22Rv1 (cell line): Measurements from ENCODE around the gene TSHZ1.

ENCODE experiments used
- H3K27ac ChIP-seq: fragments of 450-650 bp; 2 replicates; pipeline ENCODE4 v1.5.1; 2017
- ZFX ChIP-seq: fragments of 450-650 bp; IDR thresholded peaks from 2 replicates; pipeline ENCODE4 v1.6.1; 2017; ENCODE audit warnings: antibody characterized with exemption, borderline replicate concordance
- TF ChIP-seq, protein P1 (sequence below): fragments of 450-650 bp; IDR thresholded peaks from 2 replicates; pipeline ENCODE4 v1.5.1; 2017; ENCODE audit warnings: mild to moderate bottlenecking

Gene TSHZ1

DNA sequence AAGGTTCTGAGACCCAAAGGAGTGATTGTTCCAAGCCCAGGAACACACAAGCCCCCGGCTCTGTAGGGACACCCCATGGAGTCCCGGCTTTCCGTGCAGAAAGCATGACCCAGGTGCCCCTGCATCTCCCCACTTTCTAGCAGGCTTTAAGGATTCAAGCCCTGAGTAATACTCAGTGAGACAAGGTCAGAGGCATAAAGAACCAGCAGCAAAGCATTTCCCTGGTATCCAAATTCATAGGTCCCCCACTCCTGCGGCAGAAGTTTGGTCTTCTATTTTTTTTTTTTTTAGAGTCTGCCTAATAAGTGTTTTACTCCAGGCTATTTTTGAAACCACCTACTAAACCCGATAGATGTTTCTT lies 16.3 kb downstream of the TSHZ1 start:
- no peak overlapping the region for H3K27ac ChIP-seq
- TF ChIP-seq, protein P1, sequence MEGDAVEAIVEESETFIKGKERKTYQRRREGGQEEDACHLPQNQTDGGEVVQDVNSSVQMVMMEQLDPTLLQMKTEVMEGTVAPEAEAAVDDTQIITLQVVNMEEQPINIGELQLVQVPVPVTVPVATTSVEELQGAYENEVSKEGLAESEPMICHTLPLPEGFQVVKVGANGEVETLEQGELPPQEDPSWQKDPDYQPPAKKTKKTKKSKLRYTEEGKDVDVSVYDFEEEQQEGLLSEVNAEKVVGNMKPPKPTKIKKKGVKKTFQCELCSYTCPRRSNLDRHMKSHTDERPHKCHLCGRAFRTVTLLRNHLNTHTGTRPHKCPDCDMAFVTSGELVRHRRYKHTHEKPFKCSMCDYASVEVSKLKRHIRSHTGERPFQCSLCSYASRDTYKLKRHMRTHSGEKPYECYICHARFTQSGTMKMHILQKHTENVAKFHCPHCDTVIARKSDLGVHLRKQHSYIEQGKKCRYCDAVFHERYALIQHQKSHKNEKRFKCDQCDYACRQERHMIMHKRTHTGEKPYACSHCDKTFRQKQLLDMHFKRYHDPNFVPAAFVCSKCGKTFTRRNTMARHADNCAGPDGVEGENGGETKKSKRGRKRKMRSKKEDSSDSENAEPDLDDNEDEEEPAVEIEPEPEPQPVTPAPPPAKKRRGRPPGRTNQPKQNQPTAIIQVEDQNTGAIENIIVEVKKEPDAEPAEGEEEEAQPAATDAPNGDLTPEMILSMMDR, result no peak
- TF ChIP-seq ZFX, result no peak

DNA sequence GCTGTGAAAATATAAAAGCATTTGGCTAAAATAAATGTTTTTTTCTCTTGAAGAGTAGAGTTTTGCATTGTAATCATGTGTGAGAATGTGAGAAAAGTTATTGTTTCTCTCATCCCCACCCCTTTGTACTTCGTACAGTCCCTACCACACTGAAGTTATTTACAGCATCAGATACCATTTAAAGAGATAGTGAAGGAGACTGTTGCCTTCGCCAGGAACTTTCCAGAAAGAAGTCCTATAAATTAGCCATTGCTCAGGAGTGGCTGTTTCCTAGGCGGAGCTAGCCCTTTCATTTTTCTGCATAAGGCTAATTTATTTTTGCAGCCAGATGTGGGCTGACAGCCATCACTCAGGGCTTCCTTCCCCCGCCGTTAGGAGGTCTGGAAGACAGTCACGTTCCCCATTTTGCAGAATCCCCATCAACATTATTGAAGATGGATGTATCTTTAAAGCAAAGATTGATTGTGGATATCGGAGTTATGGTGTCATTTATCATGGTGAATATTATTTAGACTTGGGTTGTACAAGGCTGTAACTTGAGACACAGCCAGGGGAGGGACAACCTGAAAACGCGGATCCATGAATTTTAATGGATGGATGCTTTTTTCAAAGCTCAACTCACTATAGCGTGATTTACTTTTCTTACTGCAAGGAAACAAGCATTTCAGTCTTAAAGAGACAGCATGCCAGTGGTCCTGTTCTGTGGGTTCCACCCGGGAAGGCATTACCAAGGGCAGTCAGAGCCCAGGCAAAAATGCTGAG lies 17.1 kb downstream of the TSHZ1 start:
- H3K27ac ChIP-seq, result no peak overlapping the region
- TF ChIP-seq, protein P1, result no peak
- TF ChIP-seq ZFX, result no peak

DNA sequence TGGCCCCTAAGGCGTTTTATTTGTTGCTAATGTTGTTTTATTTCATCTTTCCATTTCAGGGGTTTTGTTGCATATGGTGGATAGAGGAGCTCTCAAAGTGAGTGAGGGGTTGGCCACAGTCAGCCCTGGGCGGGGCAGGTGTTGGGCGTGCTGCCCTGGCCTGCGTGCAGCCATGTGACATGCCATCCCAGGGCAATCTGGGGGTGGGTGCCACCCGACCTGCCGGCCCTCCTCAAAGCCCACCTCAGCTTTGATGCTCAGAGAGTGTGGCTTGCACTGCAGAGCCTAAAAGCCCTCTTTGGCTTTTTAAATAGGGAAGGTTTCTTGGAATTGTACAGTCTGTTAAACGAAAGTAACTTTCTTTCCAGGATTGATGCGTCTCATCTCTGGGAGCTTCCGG lies 18.4 kb downstream of the TSHZ1 start:
- TF ChIP-seq, protein P1, result no peak
- no peak for TF ChIP-seq ZFX
- H3K27ac ChIP-seq, result no peak overlapping the region

DNA sequence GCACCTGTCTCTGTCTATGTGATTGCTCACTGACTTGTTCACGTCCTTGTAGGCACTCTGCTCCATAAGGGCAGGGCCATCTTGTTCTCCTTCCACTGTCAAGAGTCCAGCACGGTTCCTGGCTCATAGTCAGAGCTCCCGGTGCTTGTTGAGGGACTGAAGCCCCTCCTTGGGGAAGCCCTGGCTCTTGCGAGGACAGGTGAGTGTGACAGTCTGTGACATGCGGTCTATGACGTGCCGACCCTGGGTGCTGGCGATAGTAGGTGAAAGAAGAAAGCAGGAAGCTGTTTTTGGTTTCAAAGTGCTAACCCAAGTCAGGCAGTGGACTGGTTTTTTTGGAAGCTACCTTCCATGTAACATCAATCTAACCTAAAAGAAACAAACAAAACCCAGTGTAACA lies 18.8 kb downstream of the TSHZ1 start:
- no peak overlapping the region for H3K27ac ChIP-seq
- TF ChIP-seq, protein P1, result no peak
- no peak for TF ChIP-seq ZFX

DNA sequence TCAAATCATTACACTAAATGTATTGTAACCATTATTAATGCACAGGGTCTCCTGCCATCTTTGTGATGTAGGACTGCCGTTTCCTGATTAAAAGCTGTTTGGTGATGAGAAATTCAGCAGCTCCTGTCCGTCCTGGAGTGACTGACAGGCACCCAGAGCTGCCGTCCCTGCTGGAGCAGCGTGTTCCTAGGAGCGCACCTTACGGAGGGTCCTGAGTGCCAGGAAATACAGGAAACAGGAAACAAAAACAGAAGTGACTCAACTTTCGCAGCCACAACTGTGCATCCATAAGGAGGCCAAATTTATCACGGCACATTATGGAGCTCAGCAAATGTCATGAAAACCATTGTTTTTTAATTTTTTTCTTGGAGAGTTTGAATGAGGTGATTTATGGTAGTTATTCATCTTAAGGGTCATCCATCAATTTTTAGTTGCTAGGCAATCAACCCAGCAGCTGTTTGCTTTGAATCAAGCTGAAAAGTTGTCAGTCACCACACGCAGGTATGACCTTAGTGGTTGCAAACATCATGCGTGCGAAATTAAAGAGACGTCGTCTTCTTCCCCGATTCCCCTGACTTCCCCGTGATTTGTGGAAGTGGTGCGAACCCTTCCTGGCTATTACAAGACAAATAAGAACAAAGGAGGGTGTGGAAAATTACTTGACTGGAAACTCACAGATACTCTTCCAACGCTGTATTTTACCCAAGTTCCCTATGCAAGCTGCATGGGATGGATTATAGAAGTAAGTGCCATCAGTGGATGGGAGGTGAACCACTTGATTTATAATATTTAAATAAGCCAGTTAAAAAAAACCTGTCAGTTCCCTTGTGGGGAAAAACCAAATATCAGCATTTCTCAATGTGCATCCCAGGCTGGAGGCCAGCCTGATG lies 19.8 kb downstream of the TSHZ1 start:
- no peak for TF ChIP-seq ZFX
- H3K27ac ChIP-seq, result no peak overlapping the region

DNA sequence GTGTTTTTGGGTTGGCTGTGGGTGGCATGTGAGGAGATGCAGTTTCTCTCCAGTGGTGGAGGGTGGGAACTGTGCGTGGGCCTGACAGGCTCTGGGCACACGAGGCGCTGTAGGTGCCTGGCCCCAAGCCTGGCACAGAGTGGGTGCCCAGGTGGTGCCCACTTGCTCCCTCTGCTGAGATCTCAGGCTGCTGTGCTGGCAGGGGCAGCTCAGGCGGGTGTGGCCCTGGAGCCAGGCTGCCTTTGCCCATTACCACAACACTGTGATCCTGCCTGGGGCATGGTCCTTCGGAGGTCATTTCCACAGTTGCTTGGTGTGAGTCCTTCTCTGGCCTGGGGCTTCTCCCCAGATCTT lies 20.4 kb downstream of the TSHZ1 start:
- TF ChIP-seq ZFX, result no peak
- TF ChIP-seq, protein P1, result no peak
- H3K27ac ChIP-seq, result no peak overlapping the region

DNA sequence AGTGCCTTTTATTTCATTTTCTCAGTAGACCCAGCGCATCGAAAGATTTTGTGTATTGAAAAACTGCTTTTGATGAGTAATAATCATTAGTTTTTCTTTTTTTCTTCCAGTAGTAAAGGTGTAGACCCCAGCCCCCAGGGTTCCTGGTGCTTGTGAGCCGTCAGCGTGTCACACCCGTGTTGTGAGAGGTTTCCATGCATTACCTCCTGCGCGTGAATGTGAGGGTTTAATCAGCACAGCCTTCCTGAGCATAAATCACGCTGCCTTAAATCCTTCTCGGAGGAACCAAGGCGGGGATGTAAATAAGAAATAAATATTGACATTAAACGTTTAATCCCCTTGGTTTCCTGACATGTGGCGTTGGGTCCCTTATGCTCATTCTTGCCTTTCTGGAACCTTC lies 24.3 kb downstream of the TSHZ1 start:
- TF ChIP-seq, protein P1, result no peak
- no peak for TF ChIP-seq ZFX
- H3K27ac ChIP-seq, result no peak overlapping the region
